DOHH2 (cell line): ENCODE measurements around the gene POLA1.

ENCODE experiments used
- CTCF ChIP-seq: fragments of 200-600 bp; sonication (generic); IDR thresholded peaks from one replicate; pipeline ENCODE4 v1.5.1; 2014; ENCODE audit warnings: antibody characterized with exemption, mild to moderate bottlenecking, low read depth, low read length; ENCODE audit not compliant: poor library complexity, severe bottlenecking
- EZH2phosphoT487 ChIP-seq: fragments of 200-600 bp; sonication (generic); IDR thresholded peaks from 2 replicates; pipeline ENCODE4 v1.6.1; 2017; ENCODE audit warnings: borderline replicate concordance, mild to moderate bottlenecking, antibody characterized with exemption, low read length, moderate library complexity, mixed read lengths

GRCh38 chrX:25013632-25014365 lies 320.1 kb downstream of the POLA1 start:
- no peak for TF ChIP-seq CTCF
- no peak for TF ChIP-seq EZH2phosphoT487
